Thyroid gland (tissue), 4 donors: Measurements from ENCODE around the gene FCGR3A.

ENCODE experiments used
- POLR2A ChIP-seq, 2 donors: fragments of 450-650 bp; IDR thresholded peaks; one replicate each; pipeline ENCODE4 v1.6.1; 2017; ENCODE audit warnings: antibody characterized with exemption in 2 of 2, mild to moderate bottlenecking in 2 of 2, moderate library complexity in 1 of 2
- TF ChIP-seq, protein P1 (sequence below), 6 experiments: fragments of 200-600 bp in 3 of 6; fragments of 450-650 bp in 3 of 6; sonication (generic) in 3 of 6; IDR thresholded peaks; one replicate each; pipeline ENCODE4 v1.5.1; 2016 to 2019; ENCODE audit warnings: antibody characterized with exemption in 6 of 6, mild to moderate bottlenecking in 2 of 6, inconsistent platforms in 1 of 6, moderate library complexity in 1 of 6

DNA sequence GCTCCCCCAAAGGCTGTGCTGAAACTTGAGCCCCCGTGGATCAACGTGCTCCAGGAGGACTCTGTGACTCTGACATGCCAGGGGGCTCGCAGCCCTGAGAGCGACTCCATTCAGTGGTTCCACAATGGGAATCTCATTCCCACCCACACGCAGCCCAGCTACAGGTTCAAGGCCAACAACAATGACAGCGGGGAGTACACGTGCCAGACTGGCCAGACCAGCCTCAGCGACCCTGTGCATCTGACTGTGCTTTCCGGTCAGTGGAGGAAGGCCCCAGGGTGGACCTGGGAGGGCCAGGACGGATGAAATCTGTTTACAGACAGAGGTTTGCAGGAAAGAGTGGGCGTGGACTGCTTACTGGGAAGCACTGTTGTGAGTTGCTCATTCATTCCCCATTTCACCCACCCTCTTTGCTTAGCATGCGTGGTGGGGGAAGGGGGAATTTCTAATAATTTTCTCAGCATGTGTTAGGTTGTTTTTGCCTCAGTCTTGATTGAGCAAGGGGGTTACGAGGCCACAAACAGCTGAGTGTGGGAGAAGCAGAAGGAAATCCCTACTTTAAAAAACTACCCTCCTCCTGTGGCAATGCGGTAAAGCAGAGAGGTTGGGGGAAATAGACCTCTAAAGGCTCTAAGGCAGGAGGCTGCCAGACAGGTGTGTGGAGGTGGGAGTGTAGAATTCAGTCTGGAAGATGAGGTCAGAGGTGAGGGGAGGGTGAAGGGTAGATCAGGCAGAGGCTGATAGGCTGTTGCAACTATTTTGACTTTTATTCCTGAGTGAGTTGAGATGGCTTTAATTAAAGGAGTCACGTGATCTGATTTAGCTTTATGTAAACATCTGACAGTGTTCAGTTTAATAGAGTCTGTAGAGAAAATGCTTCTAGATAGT is 43.0 kb downstream of the FCGR3A start:
- TF ChIP-seq, protein P1, sequence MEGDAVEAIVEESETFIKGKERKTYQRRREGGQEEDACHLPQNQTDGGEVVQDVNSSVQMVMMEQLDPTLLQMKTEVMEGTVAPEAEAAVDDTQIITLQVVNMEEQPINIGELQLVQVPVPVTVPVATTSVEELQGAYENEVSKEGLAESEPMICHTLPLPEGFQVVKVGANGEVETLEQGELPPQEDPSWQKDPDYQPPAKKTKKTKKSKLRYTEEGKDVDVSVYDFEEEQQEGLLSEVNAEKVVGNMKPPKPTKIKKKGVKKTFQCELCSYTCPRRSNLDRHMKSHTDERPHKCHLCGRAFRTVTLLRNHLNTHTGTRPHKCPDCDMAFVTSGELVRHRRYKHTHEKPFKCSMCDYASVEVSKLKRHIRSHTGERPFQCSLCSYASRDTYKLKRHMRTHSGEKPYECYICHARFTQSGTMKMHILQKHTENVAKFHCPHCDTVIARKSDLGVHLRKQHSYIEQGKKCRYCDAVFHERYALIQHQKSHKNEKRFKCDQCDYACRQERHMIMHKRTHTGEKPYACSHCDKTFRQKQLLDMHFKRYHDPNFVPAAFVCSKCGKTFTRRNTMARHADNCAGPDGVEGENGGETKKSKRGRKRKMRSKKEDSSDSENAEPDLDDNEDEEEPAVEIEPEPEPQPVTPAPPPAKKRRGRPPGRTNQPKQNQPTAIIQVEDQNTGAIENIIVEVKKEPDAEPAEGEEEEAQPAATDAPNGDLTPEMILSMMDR (IDR thresholded peaks at IDR 0.05) = no peak
- no peak for TF ChIP-seq POLR2A (IDR thresholded peaks at IDR 0.05)
